SK-N-SH (cell line): ENCODE measurements around the gene SORBS1. TPM values are rescaled to one million over a fixed set of nuclear protein-coding genes. Genes with fewer than 3 reads are reported as not detected.

ENCODE experiments used
- CTCF ChIA-PET: fragments of 300-600, 350-600 bp; formaldehyde crosslinking; extraction: SDS; loops from one replicate; lab custom pipeline; 2021; lab: Yijun Ruan, JAX
- POLR2A ChIA-PET: fragments of 350-600 bp; sonication (Branson Sonifier 250); formaldehyde crosslinking; extraction: SDS; loops from one replicate; lab custom pipeline; 2020; ENCODE audit warnings: antibody characterized with exemption, inconsistent platforms; lab: Yijun Ruan, JAX
- DNase-seq: peaks from one replicate; pipeline ENCODE4 v3.0.0; 2012
- H2AFZ ChIP-seq: fragments of 200-600 bp; sonication (generic); 2 replicates; pipeline ENCODE4 v1.8.1; 2016; ENCODE audit warnings: antibody characterized with exemption, mild to moderate bottlenecking, low read depth
- H3F3A ChIP-seq: fragments of 200-600 bp; sonication (generic); replicated peaks from 2 replicates; pipeline ENCODE3; 2016; ENCODE audit warnings: antibody characterized with exemption, mild to moderate bottlenecking; ENCODE audit not compliant: insufficient read depth
- H3K27ac ChIP-seq, 2 experiments: fragments of 200-500 bp in 1 of 2; fragments of 200-600 bp in 1 of 2; sonication (Bioruptor generic) in 1 of 2; sonication (generic), shearing (Covaris generic) in 1 of 2; 2 replicates each; pipeline versions ENCODE4 v1.5.1 to v1.6.1; 2014 to 2016; ENCODE audit warnings: low read depth in 2 of 2, inconsistent platforms in 1 of 2, low read length in 1 of 2, mild to moderate bottlenecking in 1 of 2, mixed read lengths in 1 of 2
- H3K27me3 ChIP-seq: fragments of 200-600 bp; sonication (generic), shearing (Covaris generic); 2 replicates; pipeline ENCODE4 v1.6.1; 2016; ENCODE audit warnings: mixed run types; ENCODE audit not compliant: insufficient read depth
- H3K36me3 ChIP-seq, 2 experiments: fragments of 200-500 bp in 1 of 2; fragments of 200-600 bp in 1 of 2; sonication (Bioruptor generic) in 1 of 2; sonication (generic) in 1 of 2; replicated peaks in 1 of 2; 2 replicates each; pipeline versions ENCODE3 to v1.5.1; 2014 to 2016; ENCODE audit warnings: low read length in 1 of 2, mild to moderate bottlenecking in 1 of 2; ENCODE audit not compliant: insufficient read depth in 2 of 2, control insufficient read depth in 1 of 2
- H3K4me1 ChIP-seq, 2 experiments: fragments of 200-500 bp in 1 of 2; fragments of 200-600 bp in 1 of 2; sonication (Bioruptor generic) in 1 of 2; sonication (generic), shearing (Covaris generic) in 1 of 2; 2 replicates each; pipeline versions ENCODE4 v1.5.1 to v1.6.1; 2014 to 2016; ENCODE audit warnings: low read depth in 1 of 2, low read length in 1 of 2, mixed run types in 1 of 2; ENCODE audit not compliant: insufficient read depth in 2 of 2, control insufficient read depth in 1 of 2
- H3K4me2 ChIP-seq: fragments of 200-600 bp; sonication (generic), shearing (Covaris generic); 2 replicates; pipeline ENCODE4 v1.6.1; 2017; ENCODE audit warnings: mixed run types
- H3K4me3 ChIP-seq, 2 experiments: fragments of 200-500 bp in 1 of 2; fragments of 200-600 bp in 1 of 2; sonication (Bioruptor generic) in 1 of 2; sonication (generic), shearing (Covaris generic) in 1 of 2; 2 replicates each; pipeline versions ENCODE4 v1.5.1 to v1.8.1; 2014 to 2016; ENCODE audit warnings: low read depth in 2 of 2, inconsistent platforms in 1 of 2, low read length in 1 of 2, mild to moderate bottlenecking in 1 of 2, mixed read lengths in 1 of 2, moderate library complexity in 1 of 2
- H3K79me2 ChIP-seq: fragments of 200-600 bp; sonication (generic); 2 replicates; pipeline ENCODE4 v1.8.1; 2017; ENCODE audit warnings: mild to moderate bottlenecking; ENCODE audit not compliant: insufficient read depth
- H3K9ac ChIP-seq: fragments of 200-600 bp; sonication (generic); 2 replicates; pipeline ENCODE4 v1.6.1; 2017; ENCODE audit warnings: mixed run types
- H3K9me2 ChIP-seq: fragments of 200-600 bp; sonication (generic); 2 replicates; pipeline ENCODE4 v1.6.1; 2017; ENCODE audit warnings: mixed run types
- H3K9me3 ChIP-seq: fragments of 200-600 bp; sonication (generic); 2 replicates; pipeline ENCODE4 v1.6.1; 2017; ENCODE audit warnings: mixed run types, mild to moderate bottlenecking, moderate library complexity
- H4K20me1 ChIP-seq: fragments of 200-600 bp; sonication (generic); 2 replicates; pipeline ENCODE4 v1.6.1; 2017; ENCODE audit warnings: mild to moderate bottlenecking, mixed run types; ENCODE audit not compliant: insufficient read depth
- ELF1 ChIP-seq: IDR thresholded peaks from 2 replicates; pipeline ENCODE4 v1.4.0; 2012
- EZH2phosphoT487 ChIP-seq: fragments of 200-600 bp; sonication (generic); IDR thresholded peaks from 2 replicates; pipeline ENCODE4 v1.6.1; 2017; ENCODE audit warnings: low read depth, mixed run types, mild to moderate bottlenecking, antibody characterized with exemption, moderate library complexity, borderline replicate concordance
- FOSL2 ChIP-seq: IDR thresholded peaks from 2 replicates; pipeline ENCODE4 v1.4.0; 2012; ENCODE audit warnings: low read depth, mild to moderate bottlenecking, moderate library complexity, borderline replicate concordance
- GATA2 ChIP-seq: sonication (generic); formaldehyde crosslinking; IDR thresholded peaks from 2 replicates; pipeline ENCODE4 v1.5.0; 2020; ENCODE audit warnings: mild to moderate bottlenecking, missing genetic modification reagents
- IRF3 ChIP-seq: fragments of 150-350 bp; IDR thresholded peaks from 2 replicates; pipeline ENCODE4 v1.6.1; 2016; ENCODE audit warnings: mild to moderate bottlenecking, low read depth, low read length
- JUND ChIP-seq: IDR thresholded peaks from 2 replicates; pipeline ENCODE4 v1.4.0; 2012
- MAX ChIP-seq: IDR thresholded peaks from 2 replicates; pipeline ENCODE4 v1.4.0; 2012; ENCODE audit warnings: low read depth
- MXI1 ChIP-seq: IDR thresholded peaks from 2 replicates; pipeline ENCODE4 v1.6.1; 2012; ENCODE audit warnings: mild to moderate bottlenecking, low read depth, low read length, improper control_type of control experiment
- PBX3 ChIP-seq: IDR thresholded peaks from 2 replicates; pipeline ENCODE4; 2012
- POLR2AphosphoS5 ChIP-seq: IDR thresholded peaks from 2 replicates; pipeline ENCODE4 v1.6.1; 2012; ENCODE audit warnings: low read depth, low read length
- RAD21 ChIP-seq: IDR thresholded peaks from 2 replicates; pipeline ENCODE4 v1.6.1; 2012; ENCODE audit warnings: mild to moderate bottlenecking, low read length
- RCOR1 ChIP-seq: fragments of 150-350 bp; IDR thresholded peaks from 2 replicates; pipeline ENCODE4 v1.6.1; 2017; ENCODE audit warnings: antibody characterized with exemption, low read length
- REST ChIP-seq: IDR thresholded peaks from 2 replicates; pipeline ENCODE4 v1.6.1; 2012; ENCODE audit warnings: mild to moderate bottlenecking, low read depth, low read length, moderate library complexity
- RXRA ChIP-seq: IDR thresholded peaks from 2 replicates; pipeline ENCODE4 v1.4.0; 2012; ENCODE audit warnings: low read depth, mild to moderate bottlenecking, borderline replicate concordance
- SIN3A ChIP-seq: IDR thresholded peaks from 2 replicates; pipeline ENCODE4 v1.6.1; 2012; ENCODE audit warnings: low read depth, mild to moderate bottlenecking, low read length, moderate library complexity, borderline replicate concordance
- SMC3 ChIP-seq: IDR thresholded peaks from 2 replicates; pipeline ENCODE4 v1.6.1; 2012; ENCODE audit warnings: low read depth, low read length, improper control_type of control experiment
- TEAD4 ChIP-seq: IDR thresholded peaks from 2 replicates; pipeline ENCODE4 v1.4.0; 2012; ENCODE audit warnings: mild to moderate bottlenecking, borderline replicate concordance; ENCODE audit not compliant: insufficient read depth
- USF1 ChIP-seq: IDR thresholded peaks from 2 replicates; pipeline ENCODE4 v1.4.0; 2012; ENCODE audit warnings: low read depth, borderline replicate concordance
- USF2 ChIP-seq: fragments of 150-350 bp; IDR thresholded peaks from 2 replicates; pipeline ENCODE4 v1.6.1; 2017; ENCODE audit warnings: antibody characterized with exemption, low read length, low read depth, borderline replicate concordance
- YY1 ChIP-seq: IDR thresholded peaks from 2 replicates; pipeline ENCODE4 v1.4.0; 2012; ENCODE audit warnings: low read depth, mild to moderate bottlenecking
- WGBS: methylation state at CpG from one replicate; pipeline ENCODE4 v1.1.6; 2017; ENCODE audit warnings: low lambda C conversion rate; 5-methylcytosine and 5-hydroxymethylcytosine counted together
- polyA plus RNA-seq, 3 experiments: library from polyadenylated mRNA; depleted of rRNA; stranded (reverse); fragments of >200 nt; gene quantifications; 2 replicates each; pipeline ENCODE4 v1.2.3, GENCODE V29; 2012

SORBS1 gene
- polyA plus RNA-seq, 1 of the 3 experiments (the other 2 are of a cell fraction) = 0.36 TPM

GRCh38 chr10:95339863-95340262 lies 221.3 kb downstream of the SORBS1 start:
- CTCF ChIA-PET = interaction anchor here (0.6 to 1.6 kb wide), 3 partner anchors 9 to 97 kb away, joined by 3 to 5 read pairs (median 3); no protein-coding TSS in a partner anchor
- Histone ChIP-seq H2AFZ (no peak overlapping the region), H3K27ac (no peak overlapping the region), H4K20me1 (no peaks in the 10 kb centered on the region), H3K9me3 (no peaks in the 10 kb centered on the region), H3F3A (peaks cover 4% of the 10 kb centered on the region), H3K27me3 (no peaks in the 10 kb centered on the region), H3K79me2 (no peaks in the 10 kb centered on the region), H3K4me2 (no peak overlapping the region), H3K9me2 (no peaks in the 10 kb centered on the region), H3K4me1 (peaks cover 0 to 5% of the 10 kb centered on the region in 2 experiments; a peak in 1 of 4 replicates), H3K4me3 (no peak overlapping the region), H3K9ac (no peak overlapping the region), H3K36me3 (no peaks in the 10 kb centered on the region)
- TF ChIP-seq ELF1 (no peak), USF1 (no peak), EZH2phosphoT487 (no peak), POLR2AphosphoS5 (no peak), MXI1 (no peak), REST (no peak), MAX (no peak), SIN3A (no peak), RXRA (no peak), TEAD4 (no peak), FOSL2 (no peak), GATA2 (no peak), YY1 (no peak), USF2 (no peak), JUND (no peak), RCOR1 (no peak), PBX3 (no peak), SMC3 (no peak), RAD21 (no peak), IRF3 (no peak)
- DNase-seq = no peak
- 90% methylated on average over 1 of the region's 1 CpG for WGBS
- POLR2A ChIA-PET = no interaction called here
